ENCODE results near the gene DCDC2.
A peak's percentile ranks its signal among the peaks of the same experiment; 100 is the strongest.
"Not testable (repeated sequence)": the region's sequence is repeated elsewhere in the genome, so short reads cannot be mapped to it uniquely, and the experiment has no call there.

The DCDC2 gene

DNA sequence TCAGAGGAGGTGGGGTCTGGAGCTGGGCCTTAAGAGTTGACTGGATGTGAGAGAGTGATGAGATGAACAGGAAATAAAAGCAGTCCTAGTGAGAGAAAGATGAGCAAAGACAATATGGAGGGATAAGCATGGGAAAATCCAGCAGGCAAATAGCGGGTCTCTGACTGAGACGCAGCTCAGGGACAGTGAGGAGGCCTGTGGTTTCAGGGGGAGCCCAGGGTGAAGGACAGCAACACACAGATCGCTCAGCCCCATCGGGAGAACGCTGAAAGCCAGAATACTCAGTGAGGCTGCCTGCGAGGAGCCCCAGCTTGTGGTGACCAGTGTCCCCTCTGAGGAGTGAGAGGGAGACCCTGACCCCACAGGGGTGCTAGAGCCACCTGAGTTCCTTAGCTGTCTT lies 16.8 kb upstream of the DCDC2 start:
- no peak for TF ChIP-seq CTCF (IDR thresholded peaks at IDR 0.05; ENCODE audit: low read depth, low read length)
- no peak for DNase-seq (ENCODE audit: extremely low read depth, low read depth)

DNA sequence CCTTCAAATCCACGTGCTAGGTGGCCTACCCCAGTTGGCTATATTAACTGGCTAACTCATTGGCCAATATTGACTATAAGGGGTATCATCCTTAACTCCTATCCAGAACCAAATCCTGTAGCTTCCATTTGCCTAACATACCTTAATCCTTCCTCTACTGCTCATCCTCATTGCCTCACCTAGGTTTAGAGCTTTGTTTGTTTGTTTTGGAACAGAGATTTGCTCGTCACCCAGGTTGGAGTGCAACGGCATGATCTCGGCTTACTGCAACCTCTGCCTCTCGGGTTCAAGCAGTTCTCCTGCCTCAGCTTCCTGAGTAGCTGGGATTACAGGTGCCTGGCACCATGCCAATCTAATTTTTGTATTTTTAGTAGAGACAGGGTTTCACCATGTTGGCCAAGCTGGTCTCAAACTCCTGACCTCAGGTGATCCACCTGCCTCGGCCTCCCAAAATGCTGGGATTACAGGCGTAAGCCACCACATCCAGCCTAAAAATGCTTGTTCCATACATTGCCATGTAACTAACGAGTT lies 7.3 kb upstream of the DCDC2 start:
- not testable (repeated sequence) for DNase-seq (ENCODE audit: extremely low read depth, low read depth)

DNA sequence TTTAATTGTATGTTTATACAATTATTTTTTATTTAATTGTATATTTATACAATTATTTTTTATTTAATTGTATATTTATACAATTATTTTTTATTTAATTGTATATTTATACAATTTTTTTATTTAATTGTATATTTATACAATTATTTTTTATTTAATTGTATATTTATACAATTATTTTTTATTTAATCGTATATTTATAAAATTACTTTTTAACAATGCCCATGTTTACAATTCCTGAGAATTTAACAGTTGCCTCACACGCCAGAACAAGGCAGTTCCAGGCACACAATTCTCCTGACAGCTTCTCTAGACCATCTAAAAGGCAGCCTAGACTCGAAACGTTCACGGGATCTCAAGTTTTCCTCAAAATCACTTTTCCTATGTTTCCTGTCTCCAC lies 4.5 kb upstream of the DCDC2 start:
- not testable (repeated sequence) for DNase-seq (ENCODE audit: extremely low read depth, low read depth)

DNA sequence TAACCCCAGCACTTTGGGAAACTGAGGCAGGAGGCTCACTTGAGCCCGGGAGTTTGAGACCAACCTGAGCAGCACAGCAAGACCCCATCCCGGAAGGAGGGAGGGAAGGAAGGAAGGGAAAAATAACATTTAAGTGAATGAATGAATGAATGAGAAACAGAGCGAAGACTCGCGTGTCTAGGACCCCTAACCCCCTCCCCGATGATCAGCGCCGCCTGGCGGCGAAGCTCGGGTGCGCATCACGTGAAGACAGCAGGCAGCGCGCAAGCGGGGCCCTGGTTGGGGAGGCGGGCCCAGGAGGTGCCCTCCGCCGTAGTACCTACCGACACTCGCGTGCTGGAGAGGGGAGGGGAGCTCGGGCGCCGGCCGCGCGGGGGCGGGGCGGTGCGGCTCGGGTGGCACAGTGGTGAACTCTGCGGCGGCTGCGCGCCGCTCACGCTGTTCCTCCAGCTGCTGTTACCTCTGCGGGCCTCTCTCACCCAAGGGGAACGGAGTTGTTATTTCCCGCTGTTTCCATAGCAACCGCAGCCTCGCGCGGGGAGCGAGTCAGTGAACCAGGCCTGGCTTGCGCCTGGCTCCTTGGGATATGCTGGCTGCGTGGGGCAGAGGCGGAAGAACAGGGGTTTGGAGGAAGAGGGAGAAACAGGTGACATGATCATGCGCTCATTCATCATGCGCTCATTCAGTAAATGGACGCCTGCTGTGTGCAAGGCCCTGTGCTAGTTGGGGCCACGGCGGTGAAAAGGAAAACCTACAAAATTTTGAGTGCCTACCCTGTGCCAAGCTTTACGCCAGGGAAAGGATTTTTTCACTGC lies 2.0 kb upstream of the DCDC2 start:
- DNase-seq (ENCODE audit: extremely low read depth, low read depth), result peak; percentile 37
- TF ChIP-seq CTCF (IDR thresholded peaks at IDR 0.05; ENCODE audit: low read depth, low read length), result peak; percentile 87

DNA sequence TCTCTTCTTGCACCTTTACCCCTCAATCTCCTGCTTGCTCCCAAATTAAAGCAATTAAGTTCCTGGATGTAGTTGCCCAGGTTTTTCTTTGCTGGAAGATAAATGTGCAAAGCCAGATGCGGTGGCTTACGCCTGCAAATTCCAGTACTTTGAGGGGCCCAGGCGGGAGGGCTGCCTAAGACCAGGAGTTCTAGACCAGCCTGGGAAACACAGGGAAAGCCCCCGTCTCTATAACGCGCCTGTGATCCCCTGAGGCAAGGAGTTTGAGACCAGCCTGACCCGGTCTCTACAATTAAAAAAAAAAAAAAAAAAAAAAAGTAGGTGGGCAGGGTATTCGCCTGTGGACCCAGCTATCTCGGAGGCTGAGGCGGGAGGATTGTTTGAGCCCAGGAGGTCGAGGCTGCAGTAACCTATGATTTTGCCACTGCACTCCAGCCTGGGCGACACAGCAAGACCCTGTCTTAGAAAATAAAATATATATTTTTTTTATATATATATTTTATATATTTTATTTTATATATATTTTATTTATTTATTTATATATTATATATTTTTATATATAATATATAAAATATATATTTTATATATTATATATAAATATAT lies 461 bp upstream of the DCDC2 start:
- TF ChIP-seq CTCF (IDR thresholded peaks at IDR 0.05; ENCODE audit: low read depth, low read length), result no peak
- DNase-seq (ENCODE audit: extremely low read depth, low read depth), result no peak

DNA sequence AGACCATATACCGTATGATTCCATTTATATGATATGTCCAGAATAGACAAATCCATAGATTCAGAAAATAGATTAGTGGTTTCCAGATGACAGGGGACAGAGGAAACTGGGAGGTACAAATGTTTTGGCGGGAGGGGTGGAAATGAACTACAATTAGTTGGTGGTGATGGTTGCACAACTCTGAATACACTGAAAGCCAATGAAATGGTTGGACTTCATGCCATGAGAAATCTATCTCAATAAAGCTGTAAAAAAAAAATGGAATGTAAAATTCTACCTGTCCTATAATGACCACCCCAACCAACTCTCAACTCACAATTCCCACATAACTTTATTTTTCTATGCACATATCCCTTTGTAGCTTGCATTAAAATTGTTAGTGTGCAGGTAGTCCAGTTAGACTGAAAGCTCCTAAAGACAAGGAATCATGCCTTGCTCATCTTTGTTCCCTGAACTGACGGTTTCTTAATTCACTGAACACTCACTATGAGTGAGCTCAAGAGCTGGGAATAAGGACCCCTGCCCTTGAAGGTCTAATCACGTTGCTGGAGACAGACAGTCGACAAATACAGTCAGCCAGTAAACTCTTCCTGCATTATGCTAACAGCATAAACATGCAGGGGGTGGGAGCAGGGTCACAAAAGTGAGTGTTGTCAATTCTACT lies 1.4 kb downstream of the DCDC2 start:
- DNase-seq (ENCODE audit: extremely low read depth, low read depth), result no peak

GRCh38 chr6:24355393-24355792 lies 2.5 kb downstream of the DCDC2 start:
- no peak for DNase-seq (ENCODE audit: extremely low read depth, low read depth)
- no peak for TF ChIP-seq CTCF (IDR thresholded peaks at IDR 0.05; ENCODE audit: low read depth, low read length)

More for the DNA sequence above, 1.4 kb downstream of the DCDC2 start:
- TF ChIP-seq CTCF (IDR thresholded peaks at IDR 0.05; ENCODE audit: low read depth, low read length), result no peak

DNA sequence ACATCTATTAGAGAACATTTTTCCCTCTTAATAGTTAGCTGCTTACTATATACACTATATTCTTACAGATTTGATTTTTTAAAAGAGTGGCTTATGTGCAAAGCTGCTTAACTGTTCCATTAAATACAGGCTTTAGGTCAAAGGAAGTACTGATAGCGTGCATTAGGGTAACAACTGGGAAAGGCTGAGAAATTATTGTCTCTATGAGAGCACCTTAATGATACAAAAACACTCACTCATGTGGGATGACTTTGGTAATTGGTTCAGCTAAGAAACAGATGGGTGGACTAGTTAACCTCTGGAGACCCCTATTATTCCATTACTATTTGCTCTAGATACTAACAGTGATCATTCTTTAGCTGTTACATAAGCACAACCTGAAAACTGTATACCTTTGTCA lies 4.0 kb downstream of the DCDC2 start:
- no peak for TF ChIP-seq CTCF (IDR thresholded peaks at IDR 0.05; ENCODE audit: low read depth, low read length)
- no peak for DNase-seq (ENCODE audit: extremely low read depth, low read depth)
